ENCODE measurements around the gene POLR2A. TPM values are rescaled to one million over a fixed set of nuclear protein-coding genes. Genes with fewer than 3 reads are reported as not detected.

Gene POLR2A
- total and polyA plus RNA-seq, 8 donors = 90.8 to 118 (median 109) TPM

DNA sequence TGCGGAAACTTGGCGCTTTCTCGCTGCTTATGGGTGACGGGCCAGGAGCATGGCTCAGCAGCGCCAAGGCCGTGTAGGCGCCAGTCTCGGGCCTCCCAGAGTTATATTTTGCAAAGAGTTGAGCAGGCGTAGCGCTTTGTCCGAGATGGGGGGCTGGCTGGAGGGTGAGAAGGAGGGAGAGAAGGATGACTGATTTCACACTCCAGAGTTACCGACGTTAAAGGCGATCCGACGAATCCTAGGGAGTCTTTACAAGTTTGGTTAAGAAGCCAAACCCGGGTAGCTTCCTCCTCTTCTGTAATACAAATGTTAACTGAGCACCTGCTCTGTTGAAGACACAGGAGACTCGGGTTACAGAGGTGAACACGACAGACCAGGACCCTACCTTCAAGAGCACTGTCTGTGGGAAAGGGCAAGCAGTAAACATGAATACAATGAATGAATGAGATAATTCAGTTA lies 782 bp downstream of the POLR2A start:
- H3K36me3 ChIP-seq = peaks cover 0 to 3% of the 10 kb centered on the region in 2 donors
- ATAC-seq (no peak), DNase-seq (no peak)
- TF ChIP-seq, protein P1, sequence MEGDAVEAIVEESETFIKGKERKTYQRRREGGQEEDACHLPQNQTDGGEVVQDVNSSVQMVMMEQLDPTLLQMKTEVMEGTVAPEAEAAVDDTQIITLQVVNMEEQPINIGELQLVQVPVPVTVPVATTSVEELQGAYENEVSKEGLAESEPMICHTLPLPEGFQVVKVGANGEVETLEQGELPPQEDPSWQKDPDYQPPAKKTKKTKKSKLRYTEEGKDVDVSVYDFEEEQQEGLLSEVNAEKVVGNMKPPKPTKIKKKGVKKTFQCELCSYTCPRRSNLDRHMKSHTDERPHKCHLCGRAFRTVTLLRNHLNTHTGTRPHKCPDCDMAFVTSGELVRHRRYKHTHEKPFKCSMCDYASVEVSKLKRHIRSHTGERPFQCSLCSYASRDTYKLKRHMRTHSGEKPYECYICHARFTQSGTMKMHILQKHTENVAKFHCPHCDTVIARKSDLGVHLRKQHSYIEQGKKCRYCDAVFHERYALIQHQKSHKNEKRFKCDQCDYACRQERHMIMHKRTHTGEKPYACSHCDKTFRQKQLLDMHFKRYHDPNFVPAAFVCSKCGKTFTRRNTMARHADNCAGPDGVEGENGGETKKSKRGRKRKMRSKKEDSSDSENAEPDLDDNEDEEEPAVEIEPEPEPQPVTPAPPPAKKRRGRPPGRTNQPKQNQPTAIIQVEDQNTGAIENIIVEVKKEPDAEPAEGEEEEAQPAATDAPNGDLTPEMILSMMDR (IDR thresholded peaks at IDR 0.05) = no peak
- H3K4me3 ChIP-seq = peak overlapping the region; percentile 52 to 66
- intact Hi-C loops (cut with DNase I) = no loop called here
- peaks cover 35 to 60% of the 10 kb centered on the region in 2 donors for H3K4me1 ChIP-seq
- H3K9me3 ChIP-seq = no peaks in the 10 kb centered on the region
- H3K27ac ChIP-seq = peak overlapping the region; percentile 98 to 100
- H3K27me3 ChIP-seq = no peaks in the 10 kb centered on the region

DNA sequence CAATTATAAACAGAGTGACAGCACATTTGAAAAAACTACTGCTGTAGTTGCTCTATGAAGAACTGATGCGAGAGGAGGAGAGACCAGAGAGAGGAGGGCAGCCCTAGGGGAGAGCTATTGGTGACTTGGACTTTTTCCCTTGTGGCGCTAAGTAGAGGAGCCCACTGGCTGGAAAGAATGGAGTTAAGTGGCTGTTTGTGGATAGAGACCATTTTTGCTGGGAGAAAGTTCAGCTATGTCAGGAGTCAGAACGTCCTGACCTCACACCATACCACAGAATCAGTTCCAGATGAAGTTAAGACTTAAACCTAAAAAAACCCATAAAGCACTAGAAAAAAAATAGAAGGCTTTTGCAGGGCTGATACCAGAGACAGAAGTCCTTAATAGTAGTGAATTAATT lies 2.0 kb downstream of the POLR2A start:
- ATAC-seq (no peak), DNase-seq (no peak)
- H3K4me3 ChIP-seq = peak overlapping the region; percentile 52 to 66
- peaks cover 0 to 6% of the 10 kb centered on the region in 2 donors for H3K36me3 ChIP-seq
- intact Hi-C loops (cut with DNase I) = no loop called here
- no peak overlapping the region for H3K27ac ChIP-seq
- TF ChIP-seq, protein P1 (IDR thresholded peaks at IDR 0.05) = no peak
- peaks cover 32 to 65% of the 10 kb centered on the region in 2 donors for H3K4me1 ChIP-seq
- no peaks in the 10 kb centered on the region for H3K27me3 ChIP-seq
- H3K9me3 ChIP-seq = no peaks in the 10 kb centered on the region

DNA sequence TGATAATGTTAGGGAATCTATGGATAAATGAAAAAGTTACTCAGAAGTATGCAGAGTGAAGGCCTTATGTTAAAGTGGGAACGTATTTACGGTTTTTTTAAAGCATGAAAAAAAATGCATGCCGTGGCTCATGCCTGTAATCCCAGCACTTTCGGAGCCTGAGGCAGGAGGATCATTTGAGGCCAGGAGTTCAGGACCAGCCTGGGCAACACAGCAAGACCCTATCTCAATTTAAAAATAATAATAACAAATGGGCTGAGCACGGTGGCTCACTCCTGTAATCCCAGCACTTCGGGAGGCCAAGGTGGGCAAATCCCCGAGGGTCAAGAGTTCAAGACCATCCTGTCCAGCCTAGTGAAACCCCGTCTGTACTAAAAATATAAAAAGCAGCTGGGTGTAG lies 6.0 kb downstream of the POLR2A start:
- no peak overlapping the region for H3K4me3 ChIP-seq
- TF ChIP-seq, protein P1 (IDR thresholded peaks at IDR 0.05) = no peak
- no peaks in the 10 kb centered on the region for H3K9me3 ChIP-seq
- no peak overlapping the region for H3K27ac ChIP-seq
- peaks cover 0 to 11% of the 10 kb centered on the region in 2 donors for H3K36me3 ChIP-seq
- DNase-seq = no peak
- H3K4me1 ChIP-seq = peaks cover 29 to 66% of the 10 kb centered on the region in 2 donors
- ATAC-seq = no peak
- intact Hi-C loops (cut with DNase I) = no loop called here
- no peaks in the 10 kb centered on the region for H3K27me3 ChIP-seq

DNA sequence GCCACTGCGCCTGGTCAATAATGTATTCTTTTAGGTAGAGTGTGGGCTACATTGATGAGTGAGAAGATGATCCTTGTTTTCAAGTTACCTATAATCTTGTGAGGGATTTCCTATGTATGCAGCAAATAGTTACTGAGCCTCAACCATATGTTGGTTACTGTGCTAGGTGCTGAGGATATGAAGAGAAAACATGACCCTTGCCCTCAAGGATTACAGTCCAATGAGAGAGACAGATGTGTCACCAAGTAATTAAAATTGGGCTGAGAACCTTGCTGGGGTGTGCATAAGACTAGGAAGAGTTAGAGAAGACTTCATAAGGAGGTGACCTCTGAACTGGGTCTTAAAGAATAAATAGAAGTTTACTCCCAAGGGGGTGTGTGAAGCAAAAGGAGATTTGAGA lies 7.4 kb downstream of the POLR2A start:
- Histone ChIP-seq H3K36me3 (peaks cover 0 to 19% of the 10 kb centered on the region in 2 donors), H3K27me3 (no peaks in the 10 kb centered on the region), H3K4me1 (peaks cover 20 to 52% of the 10 kb centered on the region in 2 donors), H3K9me3 (no peaks in the 10 kb centered on the region), H3K4me3 (no peak overlapping the region), H3K27ac (no peak overlapping the region)
- TF ChIP-seq, protein P1 (IDR thresholded peaks at IDR 0.05) = no peak
- ATAC-seq = no peak
- DNase-seq = no peak
- intact Hi-C loops (cut with DNase I) = no loop called here

- intact Hi-C loops (cut with DNase I) = no loop called here
- TF ChIP-seq, protein P1 (IDR thresholded peaks at IDR 0.05) = no peak
- DNase-seq (no peak), ATAC-seq (no peak)
- Histone ChIP-seq H3K9me3 (no peaks in the 10 kb centered on the region), H3K4me1 (peaks cover 4 to 30% of the 10 kb centered on the region in 2 donors), H3K27me3 (no peaks in the 10 kb centered on the region), H3K36me3 (peaks cover 0 to 43% of the 10 kb centered on the region in 2 donors), H3K27ac (no peak overlapping the region), H3K4me3 (no peak overlapping the region)
These were observed 9.8 kb downstream of the POLR2A start for GRCh38 chr17:7493941-7494340.
